Neural progenitor cell (in vitro differentiated cells): Measurements from ENCODE around the gene CD81.

Experiments used
- CTCF ChIP-seq: fragments of 200-600 bp; sonication (generic); IDR thresholded peaks from 2 replicates; pipeline ENCODE4 v1.5.1; 2017; ENCODE audit warnings: antibody characterized with exemption, mild to moderate bottlenecking
- EZH2 ChIP-seq: fragments of 200-600 bp; sonication (generic); IDR thresholded peaks from 2 replicates; pipeline ENCODE4 v1.6.1; 2017; ENCODE audit warnings: antibody characterized with exemption, mild to moderate bottlenecking, moderate library complexity
- EZH2phosphoT487 ChIP-seq: fragments of 200-600 bp; sonication (generic); IDR thresholded peaks from 2 replicates; pipeline ENCODE4 v1.6.1; 2017; ENCODE audit warnings: antibody characterized with exemption

GRCh38 chr11:2382936-2383851 lies 6.1 kb downstream of the CD81 start:
- TF ChIP-seq EZH2 (no peak), CTCF (no peak), EZH2phosphoT487 (no peak)
